GM12873 (cell line): ENCODE data around the gene HPCAL1.
A peak's percentile ranks its signal among the peaks of the same experiment; 100 is the strongest.

Experiments used
- TF ChIP-seq, protein P1 (sequence below): IDR thresholded peaks from 2 replicates; pipeline ENCODE4 v1.5.1; 2012; ENCODE audit warnings: low read depth, mild to moderate bottlenecking, moderate library complexity, low read length, control low read depth; ENCODE audit not compliant: insufficient read depth; ENCODE audit errors: missing control alignments

Gene HPCAL1

DNA sequence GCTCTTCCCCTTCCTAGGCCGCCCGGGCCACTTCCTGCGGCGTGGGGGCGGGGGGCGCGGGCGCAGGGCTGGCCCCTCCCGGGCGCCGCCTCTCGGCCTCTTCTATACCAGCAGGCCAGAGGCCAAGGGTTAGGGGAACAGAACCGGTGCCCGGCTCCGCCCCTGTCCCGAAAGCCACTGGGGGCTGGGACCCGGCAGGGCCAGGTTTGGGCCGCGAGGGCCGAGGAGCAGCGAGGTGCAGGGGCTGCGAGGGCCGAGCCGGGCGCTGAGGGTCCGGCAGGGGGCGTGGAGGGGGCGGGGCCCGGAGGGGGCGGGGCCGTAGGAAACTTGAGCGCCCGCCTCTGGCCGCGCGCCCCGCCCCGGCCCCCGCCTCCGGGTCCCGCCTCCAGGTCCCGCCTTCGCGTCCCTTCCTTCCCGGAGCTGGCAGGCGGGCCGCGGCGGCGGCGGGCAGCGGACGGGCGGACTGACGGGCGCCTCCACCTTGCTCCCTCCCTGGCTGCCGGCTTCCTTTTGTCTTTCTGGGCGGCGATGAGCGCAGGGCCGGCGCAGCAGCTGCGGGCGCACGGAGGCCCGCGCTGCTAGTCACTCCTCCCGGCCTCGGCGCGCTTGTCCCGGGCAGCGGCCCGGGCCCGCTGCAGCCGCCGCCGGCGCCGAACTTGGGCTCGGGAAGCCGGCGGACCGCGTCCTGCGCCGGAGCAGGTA, at the start of gene HPCAL1:
Gene HPCAL1, plus strand, starts transcription at position 426 of the 702 bp plus-strand sequence. CDS start 116,854 bp downstream, outside the sequence.
- TF ChIP-seq, protein P1, sequence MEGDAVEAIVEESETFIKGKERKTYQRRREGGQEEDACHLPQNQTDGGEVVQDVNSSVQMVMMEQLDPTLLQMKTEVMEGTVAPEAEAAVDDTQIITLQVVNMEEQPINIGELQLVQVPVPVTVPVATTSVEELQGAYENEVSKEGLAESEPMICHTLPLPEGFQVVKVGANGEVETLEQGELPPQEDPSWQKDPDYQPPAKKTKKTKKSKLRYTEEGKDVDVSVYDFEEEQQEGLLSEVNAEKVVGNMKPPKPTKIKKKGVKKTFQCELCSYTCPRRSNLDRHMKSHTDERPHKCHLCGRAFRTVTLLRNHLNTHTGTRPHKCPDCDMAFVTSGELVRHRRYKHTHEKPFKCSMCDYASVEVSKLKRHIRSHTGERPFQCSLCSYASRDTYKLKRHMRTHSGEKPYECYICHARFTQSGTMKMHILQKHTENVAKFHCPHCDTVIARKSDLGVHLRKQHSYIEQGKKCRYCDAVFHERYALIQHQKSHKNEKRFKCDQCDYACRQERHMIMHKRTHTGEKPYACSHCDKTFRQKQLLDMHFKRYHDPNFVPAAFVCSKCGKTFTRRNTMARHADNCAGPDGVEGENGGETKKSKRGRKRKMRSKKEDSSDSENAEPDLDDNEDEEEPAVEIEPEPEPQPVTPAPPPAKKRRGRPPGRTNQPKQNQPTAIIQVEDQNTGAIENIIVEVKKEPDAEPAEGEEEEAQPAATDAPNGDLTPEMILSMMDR: peak; percentile 57

DNA sequence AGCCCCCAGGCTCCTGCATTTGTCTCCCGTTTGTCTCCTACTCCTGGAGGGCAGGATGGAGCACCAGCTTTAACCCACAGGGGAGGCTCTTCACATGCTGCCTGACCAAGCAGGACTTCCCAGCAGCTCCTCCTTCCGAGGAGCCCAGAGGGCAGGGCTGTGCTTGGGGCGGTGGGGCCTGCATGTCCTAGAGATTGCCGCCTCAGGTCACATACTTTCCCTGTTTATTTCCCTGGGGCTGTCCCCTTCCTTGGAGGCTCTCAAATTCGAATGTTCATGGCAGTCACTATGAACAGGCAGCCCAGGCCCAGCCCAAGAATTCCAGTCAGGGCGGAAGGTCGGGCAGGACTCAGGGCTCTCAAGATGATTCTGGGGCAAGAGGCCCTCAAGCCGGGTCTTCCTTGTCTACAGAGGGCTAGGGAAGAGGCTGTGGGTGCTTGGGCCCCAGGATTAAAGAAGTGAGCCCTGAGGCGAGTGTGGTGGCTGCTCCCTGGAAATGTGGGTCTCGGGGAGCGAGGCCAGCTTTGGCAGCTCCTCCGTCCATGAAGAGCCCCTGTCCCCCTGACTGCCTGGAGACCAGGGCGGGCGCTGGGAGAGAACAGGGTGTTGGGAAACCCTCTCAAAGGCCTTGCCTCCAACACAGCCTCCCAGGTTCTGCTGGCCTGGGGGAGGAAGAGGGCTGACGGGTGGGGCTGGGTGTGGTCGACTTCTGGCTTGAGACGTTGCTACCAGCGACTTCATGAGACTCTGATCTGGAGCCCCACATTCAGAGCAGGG, 48.9 kb upstream of the HPCAL1 start:
- TF ChIP-seq, protein P1: no peak

DNA sequence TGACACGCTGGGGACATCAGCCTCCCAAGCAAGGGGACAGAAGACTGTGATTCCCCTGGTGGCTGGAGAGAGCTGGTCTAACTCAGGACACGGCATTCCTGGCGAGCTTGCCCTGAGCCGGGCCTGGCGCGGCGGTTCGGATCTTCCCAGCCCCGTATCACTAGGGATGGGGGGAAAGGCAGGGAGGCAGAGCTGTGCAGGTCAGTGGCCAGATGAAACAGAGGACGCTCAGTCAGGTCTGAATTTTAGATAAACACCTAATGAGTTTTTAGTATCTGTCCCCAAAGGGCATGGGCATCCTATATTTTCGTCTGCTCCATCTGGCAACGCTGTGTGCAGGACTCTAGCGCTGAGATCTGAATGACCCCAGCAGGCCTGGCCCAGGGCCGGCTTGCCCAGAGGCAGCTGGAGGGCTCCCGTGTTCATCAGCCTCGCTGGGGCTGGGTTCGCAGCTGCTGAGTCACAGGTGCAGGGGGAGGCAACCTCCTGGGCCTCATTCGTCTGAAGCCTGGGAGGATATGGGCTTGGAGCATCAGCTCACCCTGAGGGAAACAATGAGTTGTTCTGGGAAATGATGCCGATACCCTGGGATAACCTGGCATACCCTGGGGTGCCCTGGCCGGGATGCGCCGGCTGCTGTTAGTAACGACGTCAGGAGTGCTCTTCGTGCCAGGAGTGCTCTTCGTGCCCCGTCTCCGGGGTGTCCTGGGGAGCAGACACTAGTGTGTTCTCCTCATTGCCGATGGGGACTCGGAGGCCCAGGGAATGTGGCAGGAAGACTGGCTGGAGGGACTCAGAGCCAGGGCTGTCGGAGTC, 48.1 kb upstream of the HPCAL1 start:
- TF ChIP-seq, protein P1: no peak

DNA sequence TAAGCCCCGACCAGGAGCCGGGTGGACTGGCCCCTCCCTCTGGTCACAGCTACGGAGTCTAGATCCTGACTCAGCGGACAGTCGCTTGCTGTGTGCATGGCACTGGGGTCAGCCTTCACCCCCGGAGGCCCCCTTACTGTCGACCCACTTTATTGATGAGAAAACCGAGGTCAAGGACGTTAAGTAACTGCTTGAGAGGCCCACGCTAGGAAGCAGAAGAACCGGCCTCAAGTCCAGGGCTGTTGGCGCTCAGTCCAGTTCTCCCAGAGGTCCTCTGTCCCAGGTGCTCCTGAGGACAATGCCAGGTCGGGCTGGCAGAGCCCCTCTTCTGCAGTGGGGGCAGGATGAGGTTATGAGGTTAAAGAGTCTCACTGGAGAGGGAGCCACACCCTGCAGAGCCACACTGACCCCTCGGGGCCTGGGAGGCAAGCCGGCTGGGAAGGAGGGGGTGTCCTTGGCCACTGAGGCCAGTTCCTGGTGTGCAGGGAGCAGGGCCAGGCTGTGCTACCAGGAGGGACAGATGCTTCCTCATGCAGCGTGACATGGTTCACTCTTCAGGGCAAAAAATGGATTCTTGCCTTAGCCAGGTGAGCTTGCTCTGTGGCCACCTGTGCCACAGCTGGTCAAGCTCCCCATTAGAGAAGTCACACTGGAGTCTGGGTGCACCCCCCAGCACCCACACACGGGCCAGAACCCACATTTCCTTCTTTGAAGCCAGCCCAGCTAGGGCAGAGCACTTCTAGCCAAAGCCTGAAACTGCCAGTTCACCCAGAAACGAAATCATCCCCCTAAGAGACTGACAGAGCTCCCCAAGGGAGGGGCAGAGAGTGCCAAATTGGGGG, 47.3 kb upstream of the HPCAL1 start:
- TF ChIP-seq, protein P1: no peak

DNA sequence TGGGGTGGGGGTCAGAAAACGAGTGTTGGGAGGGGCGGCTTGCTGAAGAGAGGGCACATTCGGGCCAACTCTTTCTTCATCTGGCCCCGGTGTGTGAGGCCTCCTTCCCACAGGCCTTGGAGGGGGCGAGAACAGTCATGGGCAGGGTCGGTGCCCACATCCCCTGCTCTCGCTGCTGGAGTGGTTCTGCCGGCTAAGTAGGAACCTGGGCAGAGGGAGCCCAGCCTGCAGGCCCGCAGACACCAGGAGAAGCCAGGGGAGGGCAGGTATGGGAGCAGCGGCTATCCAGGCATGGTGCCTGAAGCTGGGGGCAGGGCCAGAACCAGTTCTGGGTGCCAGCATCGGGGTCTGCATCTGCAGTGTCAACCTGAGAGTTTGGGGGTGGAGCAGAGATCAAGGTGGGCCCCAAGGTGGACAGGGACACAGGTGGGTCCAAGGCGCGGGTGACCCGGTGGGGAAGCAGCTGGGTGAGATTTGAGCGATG, 46.6 kb upstream of the HPCAL1 start:
- TF ChIP-seq, protein P1: no peak

DNA sequence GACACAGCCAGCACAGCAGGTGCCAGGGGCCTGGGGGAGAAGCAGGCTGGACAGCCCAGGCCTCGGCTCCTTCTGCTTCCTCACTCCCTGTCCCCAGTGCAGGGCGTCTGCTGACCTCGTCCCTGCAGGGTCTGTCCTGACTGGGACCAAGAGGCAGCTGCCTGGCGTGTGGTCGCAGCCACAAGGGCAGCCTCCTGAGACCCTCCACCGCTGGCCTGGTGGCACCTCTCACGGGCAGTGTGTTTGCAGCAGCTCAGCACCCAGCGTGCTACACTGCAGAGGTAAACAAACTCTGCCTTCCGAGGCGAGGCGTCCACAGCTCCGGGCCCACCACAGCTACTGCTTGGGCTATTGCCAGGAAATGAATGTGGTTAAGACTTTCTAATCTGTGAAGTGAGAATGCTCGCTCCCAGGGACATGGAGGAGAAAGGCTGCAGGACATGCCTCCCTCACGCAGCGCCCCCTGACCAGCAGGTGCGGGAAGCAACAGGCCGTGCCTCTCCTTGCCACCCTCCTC, 46.1 kb upstream of the HPCAL1 start:
- TF ChIP-seq, protein P1: no peak
